ENCODE data around the gene HOXC10.

GRCh38 chr12:53981634-53982565 is 3.0 kb upstream of the HOXC10 start:
- TF ChIP-seq POLR2A (IDR thresholded peaks at IDR 0.05; ENCODE audit: control extremely low read depth in 1 of 2, low read depth in 2 of 2, low read length in 2 of 2), result no peak
- TF ChIP-seq SIN3A (conservative IDR thresholded peaks at IDR 0.05 in 1 of 2, IDR thresholded peaks at IDR 0.05 in 1 of 2; ENCODE audit: low read depth in 1 of 2, low read length in 2 of 2), result no peak
- no peak for TF ChIP-seq CTCF (IDR thresholded peaks at IDR 0.05; ENCODE audit: control extremely low read depth in 1 of 3, insufficient read depth in 1 of 3, low read depth in 1 of 3, low read length in 3 of 3)
- TF ChIP-seq PHF8 (conservative IDR thresholded peaks at IDR 0.05; ENCODE audit: low read depth, low read length), result no peak
- no peak for TF ChIP-seq RAD21 (IDR thresholded peaks at IDR 0.05 in 1 of 2, conservative IDR thresholded peaks at IDR 0.05 in 1 of 2; ENCODE audit: low read depth in 2 of 2, low read length in 2 of 2)
- TF ChIP-seq RXRA (IDR thresholded peaks at IDR 0.05; ENCODE audit: insufficient read depth, low read depth, low read length), result no peak
- TF ChIP-seq POLR2AphosphoS5 (IDR thresholded peaks at IDR 0.05; ENCODE audit: low read depth, low read length), result no peak
- peak; percentile 94 for TF ChIP-seq EZH2 (IDR thresholded peaks at IDR 0.05; ENCODE audit: low read depth, low read length, severe bottlenecking)
